HG03066 (cell line): ENCODE results near the gene KCNG3.

Experiments
- ATAC-seq: cut with Tn5 transposase; IDR thresholded peaks from one replicate; pipeline ENCODE4 v1.9.1; 2021; ENCODE audit warnings: low read depth; ENCODE audit not compliant: unreplicated experiment

Gene KCNG3

DNA sequence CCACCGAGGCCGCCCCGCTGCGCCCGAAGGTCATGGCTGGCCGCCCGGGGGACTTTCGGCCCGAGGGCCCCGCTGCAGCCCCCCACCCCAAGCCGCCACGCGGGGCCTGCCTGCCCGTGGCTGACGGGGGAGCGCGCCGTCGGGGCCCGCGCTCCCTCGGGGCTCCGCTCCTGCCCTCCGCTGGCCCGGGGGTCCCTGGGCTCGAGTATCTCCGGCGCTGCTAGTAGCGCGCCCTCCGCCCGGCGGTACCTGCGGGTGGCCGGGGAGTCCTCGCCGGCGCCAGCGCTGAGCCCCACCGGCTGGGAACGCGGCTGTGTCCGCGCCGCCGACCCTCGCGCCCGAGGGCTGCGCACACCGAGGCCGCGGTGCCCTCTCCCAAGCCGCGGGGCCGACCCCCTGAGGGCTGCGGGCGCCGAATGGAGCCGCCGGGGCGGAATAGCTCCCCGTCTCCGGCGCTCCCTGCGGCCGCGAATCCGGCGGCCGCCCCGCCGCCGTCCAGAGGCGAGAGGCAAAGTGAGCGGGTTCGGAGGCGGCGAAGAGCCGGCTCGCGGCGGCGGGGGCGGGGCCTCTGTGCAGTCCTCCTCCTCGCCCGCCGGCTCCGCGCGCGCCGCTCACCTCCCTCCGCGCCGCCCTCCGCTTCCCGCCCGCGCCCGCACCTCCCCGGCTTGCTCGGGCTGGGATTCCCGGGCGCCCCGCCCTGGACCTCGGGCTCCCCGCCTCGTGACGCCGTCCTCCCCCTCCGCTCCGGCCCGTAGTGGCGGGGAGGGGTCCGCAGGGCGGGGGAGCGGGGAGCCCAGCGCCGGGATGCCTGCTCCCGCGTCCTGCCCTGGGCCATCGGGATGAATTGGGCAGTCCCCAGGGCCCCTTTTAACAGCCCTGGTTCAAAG lies at the start of gene KCNG3:
KCNG3 (minus strand) TSS at position 515 of the 887 bp plus-strand sequence; CDS start at position 34, 481 bp downstream.
- ATAC-seq, result peak; percentile 73

- ATAC-seq, result no peak
Observed at GRCh38 chr2:42542871-42543270, 49.1 kb upstream of the KCNG3 start.

DNA sequence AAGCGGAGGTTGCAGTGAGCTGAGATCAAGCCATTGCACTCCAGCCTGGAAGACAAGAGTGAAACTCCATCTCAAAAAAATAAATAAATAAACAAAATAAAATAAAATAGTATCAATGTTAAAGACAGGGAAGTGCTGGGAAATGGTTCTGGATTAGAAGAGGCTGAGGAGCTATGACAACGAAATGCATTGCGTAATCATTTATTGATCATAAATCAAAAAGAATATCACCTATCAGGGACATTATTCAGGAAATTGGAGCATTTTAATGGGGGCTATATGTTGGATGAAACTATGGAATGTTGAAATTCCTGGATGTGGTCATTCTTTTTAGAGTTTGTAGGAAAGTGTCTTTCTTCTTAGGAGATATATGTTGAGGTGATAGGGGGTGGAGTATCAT lies 43.7 kb upstream of the KCNG3 start:
- no peak for ATAC-seq

DNA sequence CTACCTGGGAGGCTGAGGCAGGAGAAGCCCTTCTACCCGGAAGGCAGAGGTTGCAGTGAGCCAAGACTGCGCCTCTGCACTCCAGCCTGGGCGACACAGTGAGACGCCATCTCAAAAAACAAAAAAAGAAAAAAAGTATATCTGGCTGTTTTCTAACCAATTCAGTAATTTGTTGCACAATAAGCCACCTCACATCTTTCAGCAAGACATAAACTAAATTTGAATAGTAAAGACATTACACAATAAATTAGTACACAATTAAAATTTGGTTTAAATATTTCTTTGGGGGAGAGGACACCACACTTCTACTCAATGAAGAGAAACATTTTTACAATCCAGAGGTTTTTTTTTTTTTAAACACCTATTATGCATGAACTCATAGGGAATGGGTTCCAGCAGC lies 38.6 kb upstream of the KCNG3 start:
- ATAC-seq, result no peak

- ATAC-seq, result no peak
Observed at GRCh38 chr2:42523341-42523740, 29.6 kb upstream of the KCNG3 start.

DNA sequence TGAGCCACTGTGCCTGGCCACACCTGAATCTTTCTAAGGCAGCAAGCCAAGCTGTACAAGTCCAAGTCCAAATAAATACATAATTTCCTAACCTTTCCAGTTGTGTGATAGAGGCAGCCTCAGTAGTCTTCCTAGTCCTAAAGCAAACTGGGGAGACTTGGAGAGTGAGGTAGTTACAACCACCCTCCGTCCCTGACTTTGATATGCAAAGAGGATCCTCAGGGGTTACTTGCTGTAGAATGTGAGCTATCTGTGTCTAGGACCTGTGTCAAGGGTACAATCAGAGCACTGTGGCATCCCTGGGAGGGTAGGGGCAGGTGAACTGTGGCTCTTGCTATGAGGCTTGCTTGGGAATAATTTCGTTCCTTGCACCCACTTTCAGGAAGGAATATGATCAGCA lies 28.3 kb upstream of the KCNG3 start:
- no peak for ATAC-seq

GRCh38 chr2:42519624-42520023 lies 25.8 kb upstream of the KCNG3 start:
- ATAC-seq, result no peak

- ATAC-seq, result no peak
Observed at GRCh38 chr2:42516418-42516901, 22.7 kb upstream of the KCNG3 start.

GRCh38 chr2:42513252-42513918 lies 19.6 kb upstream of the KCNG3 start:
- no peak for ATAC-seq

DNA sequence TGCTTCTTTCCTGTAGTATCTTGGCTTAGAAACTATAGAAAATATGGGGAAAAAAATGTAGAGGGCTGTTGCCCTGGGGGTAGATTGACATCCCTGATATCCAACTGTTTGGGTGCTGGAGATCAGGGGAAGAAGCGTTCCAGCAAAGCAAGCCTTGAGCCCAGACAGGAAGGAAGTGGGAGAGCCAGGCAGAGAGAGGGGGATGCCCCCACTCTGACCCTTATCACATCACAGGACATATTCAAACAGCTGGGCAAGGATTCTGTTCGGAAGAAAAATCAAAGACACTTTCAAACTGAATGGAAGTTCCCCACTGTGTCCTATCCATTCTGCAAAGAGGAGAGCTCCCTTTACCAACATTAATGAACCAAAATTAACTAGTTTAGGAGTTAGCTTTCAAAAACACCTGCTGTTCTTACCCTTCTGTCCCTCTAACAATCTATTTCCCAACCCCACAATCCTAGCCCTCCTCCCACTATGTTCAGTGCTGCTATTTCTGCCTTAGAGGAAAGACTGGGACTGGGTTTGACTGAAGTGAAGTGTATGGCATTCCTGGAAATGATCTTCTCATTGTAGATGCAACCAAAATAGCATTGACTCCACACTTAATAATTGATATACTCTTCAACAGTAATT lies 16.9 kb upstream of the KCNG3 start:
- ATAC-seq, result no peak

GRCh38 chr2:42510191-42510590 lies 16.4 kb upstream of the KCNG3 start:
- ATAC-seq, result no peak

DNA sequence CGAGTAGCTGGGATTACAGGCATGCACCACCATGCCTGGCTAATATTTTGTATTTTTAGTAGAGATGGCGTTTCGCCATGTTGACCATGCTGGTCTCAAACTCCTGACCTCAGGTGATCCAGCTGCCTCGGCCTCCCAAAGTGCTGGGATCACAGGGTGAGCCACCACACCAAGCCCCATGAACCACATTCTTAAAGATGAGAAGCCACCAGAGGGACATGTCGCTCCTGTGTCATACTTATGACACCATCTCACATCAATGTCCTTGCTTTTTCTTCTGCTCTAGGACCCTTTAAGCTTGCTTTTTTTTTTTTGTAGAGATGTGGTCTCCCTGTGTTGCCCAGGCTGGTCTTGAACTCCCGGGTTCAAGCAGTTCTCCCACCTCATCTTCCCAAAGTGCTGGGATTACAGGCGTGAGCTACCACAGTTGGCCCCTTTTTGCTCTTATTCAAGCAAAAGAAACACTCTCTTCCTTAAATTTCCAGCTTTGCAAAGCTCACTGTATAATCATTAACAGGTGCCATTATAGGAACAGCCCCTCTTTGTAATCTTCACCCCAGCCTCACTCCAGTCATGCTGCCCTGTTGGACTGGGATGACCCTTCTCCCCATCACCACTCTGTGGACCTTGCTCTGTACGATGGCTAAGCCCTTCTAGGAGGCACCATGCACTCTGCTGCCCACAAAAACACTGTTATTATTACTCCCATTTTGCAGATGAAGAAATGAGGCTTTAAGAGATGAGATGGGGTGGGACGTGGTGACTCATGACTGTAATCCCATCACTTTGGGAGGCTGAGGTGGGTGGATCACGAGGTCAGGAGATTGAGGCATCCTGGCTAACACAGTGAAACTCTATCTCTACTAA lies 10.8 kb upstream of the KCNG3 start:
- no peak for ATAC-seq

- ATAC-seq, result no peak
Observed at GRCh38 chr2:42503291-42503690, 9.5 kb upstream of the KCNG3 start.

DNA sequence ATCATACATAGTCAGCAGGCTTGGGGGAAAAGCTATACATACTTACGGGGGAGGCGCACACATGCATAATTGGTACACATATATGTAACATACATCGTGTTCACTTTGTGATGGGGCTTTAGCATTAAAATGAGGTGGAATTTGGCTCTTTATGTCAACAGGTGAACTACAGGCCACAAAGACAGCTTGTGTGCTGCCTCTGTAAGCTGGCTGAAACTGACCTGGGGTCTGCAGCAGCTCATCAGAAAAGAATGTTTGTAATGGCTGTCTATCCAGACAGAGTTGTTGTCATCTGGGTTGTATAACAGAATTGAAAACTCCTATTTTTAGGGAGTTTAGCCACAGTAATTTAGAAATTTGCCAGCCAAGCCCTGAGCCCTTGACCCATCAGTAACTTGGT lies 4.7 kb upstream of the KCNG3 start:
- ATAC-seq, result no peak

- no peak for ATAC-seq
Observed at GRCh38 chr2:42495611-42496010, 1.8 kb upstream of the KCNG3 start.

DNA sequence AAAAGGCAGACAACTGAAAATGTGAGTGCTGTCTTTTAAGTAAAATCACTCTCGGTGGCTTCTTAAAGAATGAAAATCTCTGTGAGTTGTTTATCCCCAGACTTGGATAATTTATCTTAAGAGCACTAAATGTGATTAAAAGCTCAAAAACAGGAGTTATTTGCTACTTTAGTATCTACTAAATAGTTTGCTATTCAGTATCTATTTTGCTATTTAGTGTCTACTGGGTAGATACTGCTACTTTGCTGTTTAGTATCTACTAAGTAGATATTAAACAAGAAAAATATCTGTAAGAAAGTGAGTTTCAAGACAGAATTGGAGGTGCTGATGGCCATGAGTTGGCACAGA lies 1.4 kb upstream of the KCNG3 start:
- no peak for ATAC-seq

GRCh38 chr2:42494355-42495233 lies 812 bp upstream of the KCNG3 start:
- peak; percentile 53 for ATAC-seq

DNA sequence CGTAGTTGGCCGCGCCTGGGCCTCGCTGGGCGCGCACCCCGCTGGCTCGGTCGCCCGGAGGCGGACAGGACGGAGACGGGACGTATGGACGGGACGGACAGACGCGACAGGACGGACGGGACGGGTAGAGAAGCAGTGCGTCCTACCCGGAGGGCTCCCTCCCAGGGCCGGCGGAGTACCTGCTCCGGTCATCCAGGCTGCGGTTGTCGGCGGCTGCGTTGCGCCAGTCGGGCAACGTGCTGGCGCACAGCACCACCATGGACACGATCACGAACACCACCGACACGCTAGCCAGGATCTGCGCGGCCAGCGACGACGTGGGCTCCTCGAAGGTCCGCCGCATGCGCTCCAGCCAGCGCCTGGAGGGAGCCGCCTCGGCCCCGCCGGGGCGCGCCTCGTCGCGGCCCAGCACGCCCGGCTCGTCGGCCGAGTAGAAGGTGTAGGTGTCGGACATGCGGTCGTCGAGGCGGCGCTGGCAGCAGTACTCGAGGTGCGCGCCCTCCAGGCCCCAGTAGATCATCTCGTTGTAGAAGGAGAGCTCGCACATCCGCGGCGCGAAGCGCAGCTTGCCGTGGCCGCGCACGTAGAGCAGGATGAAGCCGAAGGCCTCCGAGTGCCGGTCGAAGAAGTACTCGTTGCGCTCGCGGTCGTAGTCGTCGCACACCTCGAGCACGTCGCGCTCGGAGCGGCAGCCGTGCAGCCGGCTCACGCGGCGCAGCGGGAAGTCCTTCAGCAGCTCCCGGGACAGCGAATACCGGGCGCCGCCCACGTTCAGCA lies 903 bp downstream of the KCNG3 start:
- no peak for ATAC-seq

- no peak for ATAC-seq
Observed at GRCh38 chr2:42488297-42488696, 5.5 kb downstream of the KCNG3 start.
